ENCODE data around the gene CTAGE1.

The CTAGE1 gene

GRCh38 chr18:22387364-22387763, 30.4 kb downstream of the CTAGE1 start:
- DNase-seq: no peak

GRCh38 chr18:22385718-22386117, 32.0 kb downstream of the CTAGE1 start:
- DNase-seq: peak; percentile 96

- DNase-seq: peak; percentile 43
These were observed 38.9 kb downstream of the CTAGE1 start for GRCh38 chr18:22378672-22379282.

- DNase-seq: no peak
These were observed 39.9 kb downstream of the CTAGE1 start for GRCh38 chr18:22377769-22378168.

GRCh38 chr18:22370414-22370813, 47.3 kb downstream of the CTAGE1 start:
- no peak for DNase-seq

- no peak for DNase-seq
These were observed 49.7 kb downstream of the CTAGE1 start for GRCh38 chr18:22368021-22368420.

- no peak for DNase-seq
These were observed 50.4 kb downstream of the CTAGE1 start for GRCh38 chr18:22367303-22367702.

- peak; percentile 10 for DNase-seq
These were observed 53.8 kb downstream of the CTAGE1 start for GRCh38 chr18:22363867-22364463.

All from HCEC 1CT (cell line).